ENCODE data around the gene MAP2. TPM values are rescaled to one million over a fixed set of nuclear protein-coding genes. Genes with fewer than 3 reads are reported as not detected.

MAP2 gene
- total and polyA plus RNA-seq, 2 experiments from 2014 or later, result 2.9 to 4.4 TPM

DNA sequence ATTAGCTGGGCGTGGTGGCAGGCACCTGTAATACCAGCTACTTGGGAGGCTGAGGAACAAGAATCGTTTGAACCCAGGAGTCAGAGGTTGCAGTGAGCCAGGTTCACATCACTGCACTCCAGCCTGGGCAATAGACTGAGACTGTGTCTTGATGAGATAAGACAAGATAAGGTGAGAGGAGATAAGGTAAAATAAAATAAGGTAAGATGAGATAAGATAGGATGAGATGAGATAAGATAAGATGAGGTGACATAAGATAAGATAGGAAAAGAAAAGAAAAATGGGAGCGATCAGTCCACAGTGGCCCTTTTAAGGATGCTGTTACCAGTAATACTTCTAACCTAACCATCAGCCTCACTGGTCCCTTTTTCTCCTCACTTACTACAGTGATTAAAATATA lies 213.4 kb downstream of the MAP2 start:
- Mint-ChIP-seq H3K9me3 (no peaks in the 10 kb centered on the region), H3K27ac (no peak overlapping the region)

More for the DNA sequence above, 213.4 kb downstream of the MAP2 start:
- Histone ChIP-seq H3K4me1 (ENCODE audit: insufficient read depth) (no peaks in the 10 kb centered on the region), H3K27me3 (ENCODE audit: insufficient read depth) (no peaks in the 10 kb centered on the region), H3K79me2 (replicated peaks; ENCODE audit: insufficient read depth) (no peaks in the 10 kb centered on the region), H3F3A (replicated peaks; ENCODE audit: low read depth) (no peaks in the 10 kb centered on the region), H2AFZ (no peak overlapping the region), H4K20me1 (replicated peaks; ENCODE audit: insufficient read depth) (no peaks in the 10 kb centered on the region), H3K36me3 (ENCODE audit: insufficient read depth) (no peaks in the 10 kb centered on the region), H3K4me2 (no peak overlapping the region), H3K4me3 (no peak overlapping the region), H3K9me2 (ENCODE audit: insufficient read depth) (no peaks in the 10 kb centered on the region), H3K27ac (ENCODE audit: low read depth) (no peak overlapping the region)
- Mint-ChIP-seq H3K27me3 (ENCODE audit: insufficient read depth, low read depth, poor library complexity) (no peaks in the 10 kb centered on the region), H3K36me3 (ENCODE audit: low read depth) (no peaks in the 10 kb centered on the region), H3K4me3 (no peak overlapping the region), H3K4me1 (peaks cover 5% of the 10 kb centered on the region)
- ATAC-seq, result no peak
- TF ChIP-seq JUNB (IDR thresholded peaks at IDR 0.05; ENCODE audit: unreplicated experiment) (no peak), EZH2 (IDR thresholded peaks at IDR 0.05; ENCODE audit: low read depth, unreplicated experiment) (no peak), STAT1 (IDR thresholded peaks at IDR 0.05; ENCODE audit: unreplicated experiment) (no peak), ZNF114 (CRISPR knock-in tag; IDR thresholded peaks at IDR 0.05) (no peak), ZNF331 (CRISPR knock-in tag; IDR thresholded peaks at IDR 0.05; ENCODE audit: low read depth) (no peak), POLR2AphosphoS5 (IDR thresholded peaks at IDR 0.05; ENCODE audit: low read depth) (no peak), NANOG (IDR thresholded peaks at IDR 0.05; ENCODE audit: borderline replicate concordance) (no peak), EZH2phosphoT487 (IDR thresholded peaks at IDR 0.05; ENCODE audit: unreplicated experiment) (no peak), CREB1 (CRISPR knock-in tag; IDR thresholded peaks at IDR 0.05; ENCODE audit: low read depth) (no peak)
- TF ChIP-seq, protein P1, sequence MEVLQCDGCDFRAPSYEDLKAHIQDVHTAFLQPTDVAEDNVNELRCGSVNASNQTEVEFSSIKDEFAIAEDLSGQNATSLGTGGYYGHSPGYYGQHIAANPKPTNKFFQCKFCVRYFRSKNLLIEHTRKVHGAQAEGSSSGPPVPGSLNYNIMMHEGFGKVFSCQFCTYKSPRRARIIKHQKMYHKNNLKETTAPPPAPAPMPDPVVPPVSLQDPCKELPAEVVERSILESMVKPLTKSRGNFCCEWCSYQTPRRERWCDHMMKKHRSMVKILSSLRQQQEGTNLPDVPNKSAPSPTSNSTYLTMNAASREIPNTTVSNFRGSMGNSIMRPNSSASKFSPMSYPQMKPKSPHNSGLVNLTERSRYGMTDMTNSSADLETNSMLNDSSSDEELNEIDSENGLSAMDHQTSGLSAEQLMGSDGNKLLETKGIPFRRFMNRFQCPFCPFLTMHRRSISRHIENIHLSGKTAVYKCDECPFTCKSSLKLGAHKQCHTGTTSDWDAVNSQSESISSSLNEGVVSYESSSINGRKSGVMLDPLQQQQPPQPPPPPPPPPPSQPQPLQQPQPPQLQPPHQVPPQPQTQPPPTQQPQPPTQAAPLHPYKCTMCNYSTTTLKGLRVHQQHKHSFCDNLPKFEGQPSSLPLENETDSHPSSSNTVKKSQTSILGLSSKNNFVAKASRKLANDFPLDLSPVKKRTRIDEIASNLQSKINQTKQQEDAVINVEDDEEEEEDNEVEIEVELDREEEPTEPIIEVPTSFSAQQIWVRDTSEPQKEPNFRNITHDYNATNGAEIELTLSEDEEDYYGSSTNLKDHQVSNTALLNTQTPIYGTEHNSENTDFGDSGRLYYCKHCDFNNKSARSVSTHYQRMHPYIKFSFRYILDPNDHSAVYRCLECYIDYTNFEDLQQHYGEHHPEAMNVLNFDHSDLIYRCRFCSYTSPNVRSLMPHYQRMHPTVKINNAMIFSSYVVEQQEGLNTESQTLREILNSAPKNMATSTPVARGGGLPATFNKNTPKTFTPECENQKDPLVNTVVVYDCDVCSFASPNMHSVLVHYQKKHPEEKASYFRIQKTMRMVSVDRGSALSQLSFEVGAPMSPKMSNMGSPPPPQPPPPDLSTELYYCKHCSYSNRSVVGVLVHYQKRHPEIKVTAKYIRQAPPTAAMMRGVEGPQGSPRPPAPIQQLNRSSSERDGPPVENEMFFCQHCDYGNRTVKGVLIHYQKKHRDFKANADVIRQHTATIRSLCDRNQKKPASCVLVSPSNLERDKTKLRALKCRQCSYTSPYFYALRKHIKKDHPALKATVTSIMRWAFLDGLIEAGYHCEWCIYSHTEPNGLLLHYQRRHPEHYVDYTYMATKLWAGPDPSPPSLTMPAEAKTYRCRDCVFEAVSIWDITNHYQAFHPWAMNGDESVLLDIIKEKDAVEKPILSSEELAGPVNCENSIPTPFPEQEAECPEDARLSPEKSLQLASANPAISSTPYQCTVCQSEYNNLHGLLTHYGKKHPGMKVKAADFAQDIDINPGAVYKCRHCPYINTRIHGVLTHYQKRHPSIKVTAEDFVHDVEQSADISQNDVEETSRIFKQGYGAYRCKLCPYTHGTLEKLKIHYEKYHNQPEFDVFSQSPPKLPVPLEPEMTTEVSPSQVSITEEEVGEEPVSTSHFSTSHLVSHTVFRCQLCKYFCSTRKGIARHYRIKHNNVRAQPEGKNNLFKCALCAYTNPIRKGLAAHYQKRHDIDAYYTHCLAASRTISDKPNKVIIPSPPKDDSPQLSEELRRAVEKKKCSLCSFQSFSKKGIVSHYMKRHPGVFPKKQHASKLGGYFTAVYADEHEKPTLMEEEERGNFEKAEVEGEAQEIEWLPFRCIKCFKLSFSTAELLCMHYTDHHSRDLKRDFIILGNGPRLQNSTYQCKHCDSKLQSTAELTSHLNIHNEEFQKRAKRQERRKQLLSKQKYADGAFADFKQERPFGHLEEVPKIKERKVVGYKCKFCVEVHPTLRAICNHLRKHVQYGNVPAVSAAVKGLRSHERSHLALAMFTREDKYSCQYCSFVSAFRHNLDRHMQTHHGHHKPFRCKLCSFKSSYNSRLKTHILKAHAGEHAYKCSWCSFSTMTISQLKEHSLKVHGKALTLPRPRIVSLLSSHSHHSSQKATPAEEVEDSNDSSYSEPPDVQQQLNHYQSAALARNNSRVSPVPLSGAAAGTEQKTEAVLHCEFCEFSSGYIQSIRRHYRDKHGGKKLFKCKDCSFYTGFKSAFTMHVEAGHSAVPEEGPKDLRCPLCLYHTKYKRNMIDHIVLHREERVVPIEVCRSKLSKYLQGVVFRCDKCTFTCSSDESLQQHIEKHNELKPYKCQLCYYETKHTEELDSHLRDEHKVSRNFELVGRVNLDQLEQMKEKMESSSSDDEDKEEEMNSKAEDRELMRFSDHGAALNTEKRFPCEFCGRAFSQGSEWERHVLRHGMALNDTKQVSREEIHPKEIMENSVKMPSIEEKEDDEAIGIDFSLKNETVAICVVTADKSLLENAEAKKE (CRISPR knock-in tag; IDR thresholded peaks at IDR 0.05), result no peak
- TF ChIP-seq, protein P2, sequence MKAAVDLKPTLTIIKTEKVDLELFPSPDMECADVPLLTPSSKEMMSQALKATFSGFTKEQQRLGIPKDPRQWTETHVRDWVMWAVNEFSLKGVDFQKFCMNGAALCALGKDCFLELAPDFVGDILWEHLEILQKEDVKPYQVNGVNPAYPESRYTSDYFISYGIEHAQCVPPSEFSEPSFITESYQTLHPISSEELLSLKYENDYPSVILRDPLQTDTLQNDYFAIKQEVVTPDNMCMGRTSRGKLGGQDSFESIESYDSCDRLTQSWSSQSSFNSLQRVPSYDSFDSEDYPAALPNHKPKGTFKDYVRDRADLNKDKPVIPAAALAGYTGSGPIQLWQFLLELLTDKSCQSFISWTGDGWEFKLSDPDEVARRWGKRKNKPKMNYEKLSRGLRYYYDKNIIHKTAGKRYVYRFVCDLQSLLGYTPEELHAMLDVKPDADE (IDR thresholded peaks at IDR 0.05), result no peak
- TF ChIP-seq, protein P3, sequence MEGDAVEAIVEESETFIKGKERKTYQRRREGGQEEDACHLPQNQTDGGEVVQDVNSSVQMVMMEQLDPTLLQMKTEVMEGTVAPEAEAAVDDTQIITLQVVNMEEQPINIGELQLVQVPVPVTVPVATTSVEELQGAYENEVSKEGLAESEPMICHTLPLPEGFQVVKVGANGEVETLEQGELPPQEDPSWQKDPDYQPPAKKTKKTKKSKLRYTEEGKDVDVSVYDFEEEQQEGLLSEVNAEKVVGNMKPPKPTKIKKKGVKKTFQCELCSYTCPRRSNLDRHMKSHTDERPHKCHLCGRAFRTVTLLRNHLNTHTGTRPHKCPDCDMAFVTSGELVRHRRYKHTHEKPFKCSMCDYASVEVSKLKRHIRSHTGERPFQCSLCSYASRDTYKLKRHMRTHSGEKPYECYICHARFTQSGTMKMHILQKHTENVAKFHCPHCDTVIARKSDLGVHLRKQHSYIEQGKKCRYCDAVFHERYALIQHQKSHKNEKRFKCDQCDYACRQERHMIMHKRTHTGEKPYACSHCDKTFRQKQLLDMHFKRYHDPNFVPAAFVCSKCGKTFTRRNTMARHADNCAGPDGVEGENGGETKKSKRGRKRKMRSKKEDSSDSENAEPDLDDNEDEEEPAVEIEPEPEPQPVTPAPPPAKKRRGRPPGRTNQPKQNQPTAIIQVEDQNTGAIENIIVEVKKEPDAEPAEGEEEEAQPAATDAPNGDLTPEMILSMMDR (conservative IDR thresholded peaks at IDR 0.05; ENCODE audit: low read depth in 2 of 2), result no peak
- TF ChIP-seq, protein P4, sequence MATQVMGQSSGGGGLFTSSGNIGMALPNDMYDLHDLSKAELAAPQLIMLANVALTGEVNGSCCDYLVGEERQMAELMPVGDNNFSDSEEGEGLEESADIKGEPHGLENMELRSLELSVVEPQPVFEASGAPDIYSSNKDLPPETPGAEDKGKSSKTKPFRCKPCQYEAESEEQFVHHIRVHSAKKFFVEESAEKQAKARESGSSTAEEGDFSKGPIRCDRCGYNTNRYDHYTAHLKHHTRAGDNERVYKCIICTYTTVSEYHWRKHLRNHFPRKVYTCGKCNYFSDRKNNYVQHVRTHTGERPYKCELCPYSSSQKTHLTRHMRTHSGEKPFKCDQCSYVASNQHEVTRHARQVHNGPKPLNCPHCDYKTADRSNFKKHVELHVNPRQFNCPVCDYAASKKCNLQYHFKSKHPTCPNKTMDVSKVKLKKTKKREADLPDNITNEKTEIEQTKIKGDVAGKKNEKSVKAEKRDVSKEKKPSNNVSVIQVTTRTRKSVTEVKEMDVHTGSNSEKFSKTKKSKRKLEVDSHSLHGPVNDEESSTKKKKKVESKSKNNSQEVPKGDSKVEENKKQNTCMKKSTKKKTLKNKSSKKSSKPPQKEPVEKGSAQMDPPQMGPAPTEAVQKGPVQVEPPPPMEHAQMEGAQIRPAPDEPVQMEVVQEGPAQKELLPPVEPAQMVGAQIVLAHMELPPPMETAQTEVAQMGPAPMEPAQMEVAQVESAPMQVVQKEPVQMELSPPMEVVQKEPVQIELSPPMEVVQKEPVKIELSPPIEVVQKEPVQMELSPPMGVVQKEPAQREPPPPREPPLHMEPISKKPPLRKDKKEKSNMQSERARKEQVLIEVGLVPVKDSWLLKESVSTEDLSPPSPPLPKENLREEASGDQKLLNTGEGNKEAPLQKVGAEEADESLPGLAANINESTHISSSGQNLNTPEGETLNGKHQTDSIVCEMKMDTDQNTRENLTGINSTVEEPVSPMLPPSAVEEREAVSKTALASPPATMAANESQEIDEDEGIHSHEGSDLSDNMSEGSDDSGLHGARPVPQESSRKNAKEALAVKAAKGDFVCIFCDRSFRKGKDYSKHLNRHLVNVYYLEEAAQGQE (IDR thresholded peaks at IDR 0.05; ENCODE audit: unreplicated experiment), result no peak
- no peak for DNase-seq (ENCODE audit: low spot score)

Data from GM23338 (cell line).